ENCODE data around the gene TMEM132D.

DNA sequence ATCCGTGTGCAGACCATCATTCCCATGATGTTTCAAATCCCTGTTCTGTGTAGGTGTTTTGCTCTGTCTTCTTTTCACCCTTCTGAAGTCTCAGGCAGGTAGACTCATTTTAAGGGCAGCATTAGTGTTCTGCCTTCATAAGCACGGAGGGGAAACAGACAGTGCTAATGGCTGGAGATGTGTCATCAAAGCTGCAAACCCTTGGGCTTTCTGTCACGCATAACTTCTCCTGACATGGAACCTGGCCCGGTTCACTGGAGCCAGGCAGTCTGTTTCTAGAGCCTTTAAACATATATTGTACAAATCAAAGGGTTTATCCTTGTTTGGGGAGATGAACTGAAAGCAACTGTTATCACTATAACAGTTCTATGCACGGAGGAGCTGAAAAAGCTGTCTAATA is 141.4 kb downstream of the TMEM132D start:
- TF ChIP-seq, protein P1, sequence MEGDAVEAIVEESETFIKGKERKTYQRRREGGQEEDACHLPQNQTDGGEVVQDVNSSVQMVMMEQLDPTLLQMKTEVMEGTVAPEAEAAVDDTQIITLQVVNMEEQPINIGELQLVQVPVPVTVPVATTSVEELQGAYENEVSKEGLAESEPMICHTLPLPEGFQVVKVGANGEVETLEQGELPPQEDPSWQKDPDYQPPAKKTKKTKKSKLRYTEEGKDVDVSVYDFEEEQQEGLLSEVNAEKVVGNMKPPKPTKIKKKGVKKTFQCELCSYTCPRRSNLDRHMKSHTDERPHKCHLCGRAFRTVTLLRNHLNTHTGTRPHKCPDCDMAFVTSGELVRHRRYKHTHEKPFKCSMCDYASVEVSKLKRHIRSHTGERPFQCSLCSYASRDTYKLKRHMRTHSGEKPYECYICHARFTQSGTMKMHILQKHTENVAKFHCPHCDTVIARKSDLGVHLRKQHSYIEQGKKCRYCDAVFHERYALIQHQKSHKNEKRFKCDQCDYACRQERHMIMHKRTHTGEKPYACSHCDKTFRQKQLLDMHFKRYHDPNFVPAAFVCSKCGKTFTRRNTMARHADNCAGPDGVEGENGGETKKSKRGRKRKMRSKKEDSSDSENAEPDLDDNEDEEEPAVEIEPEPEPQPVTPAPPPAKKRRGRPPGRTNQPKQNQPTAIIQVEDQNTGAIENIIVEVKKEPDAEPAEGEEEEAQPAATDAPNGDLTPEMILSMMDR (IDR thresholded peaks at IDR 0.05; ENCODE audit: low read depth, low read length, missing input control): no peak
- TF ChIP-seq REST (IDR thresholded peaks at IDR 0.05) (no peak), GABPA (IDR thresholded peaks at IDR 0.05 in 1 of 2, conservative IDR thresholded peaks at IDR 0.05 in 1 of 2) (no peak), YY1 (IDR thresholded peaks at IDR 0.05) (no peak), RXRA (IDR thresholded peaks at IDR 0.05) (no peak)

Measured in liver (tissue), 3 donors.